K562 (cell line): ENCODE results near the gene ADPRM. TPM values are rescaled to one million over a fixed set of nuclear protein-coding genes. Genes with fewer than 3 reads are reported as not detected.

Experiments used
- ATAC-seq: fragments of 200-7000 bp; cut with Tn5 transposase; 3 replicates; pipeline ENCODE4 v1.9.1; 2020; ENCODE audit warnings: moderate library complexity
- BruUV-seq: library from RNA; stranded (reverse); fragments of 400-500 nt; replicated peaks from 2 replicates; lab custom pipeline; 2021; lab: Mats Ljungman, UMichigan
- CTCF ChIA-PET: fragments of 300-600 bp; formaldehyde crosslinking; extraction: SDS; loops from one replicate; lab custom pipeline; 2021; ENCODE audit warnings: low intra/inter-chr PET ratio; lab: Yijun Ruan, JAX
- POLR2A ChIA-PET: fragments of 300-600, 350-650 bp; sonication (Branson Sonifier 250); formaldehyde crosslinking; extraction: SDS; loops from one replicate; lab custom pipeline; 2021; ENCODE audit warnings: antibody characterized with exemption, inconsistent platforms; lab: Yijun Ruan, JAX
- DNase-seq, 4 experiments: peaks; one replicate each; pipeline versions ENCODE4 v3.0.0 to v3.0.0-alpha.2; 2011 to 2018; ENCODE audit warnings: low spot score in 3 of 4, mixed read lengths in 3 of 4; ENCODE audit errors: extremely low read depth in 1 of 4
- FAIRE-seq: peaks from 2 replicates; lab custom pipeline; 2011; peaks lifted over from hg19 to GRCh38; lab: Jason Lieb, UNC
- H2AFZ ChIP-seq: 2 replicates; pipeline ENCODE4 v1.6.0; 2011; ENCODE audit warnings: low read depth, low read length, control low read depth, inconsistent platforms
- H3K27ac ChIP-seq: fragments of 200-600 bp; 3 replicates; pipeline ENCODE4 v1.8.0; 2011; ENCODE audit warnings: low read depth, mild to moderate bottlenecking, control low read depth, inconsistent platforms, low read length, moderate library complexity, mixed read lengths; ENCODE audit errors: extremely low read depth
- H3K27me3 ChIP-seq, 2 experiments: fragments of 300-600 bp in 1 of 2; 2 replicates in 1 of 2; 3 replicates in 1 of 2; pipeline versions ENCODE4 v1.6.0 to v1.8.0; 2011; ENCODE audit warnings: inconsistent platforms in 2 of 2, low read length in 2 of 2, mild to moderate bottlenecking in 1 of 2, mixed read lengths in 1 of 2, moderate library complexity in 1 of 2; ENCODE audit not compliant: control insufficient read depth in 2 of 2, insufficient read depth in 2 of 2
- H3K36me3 ChIP-seq: fragments of 300-600 bp; 3 replicates; pipeline ENCODE4 v1.8.0; 2011; ENCODE audit warnings: mild to moderate bottlenecking, low read length, inconsistent platforms; ENCODE audit not compliant: control insufficient read depth, insufficient read depth
- H3K4me1 ChIP-seq, 2 experiments: fragments of 200-600 bp in 1 of 2; replicated peaks in 1 of 2; 2 replicates in 1 of 2; 3 replicates in 1 of 2; pipeline versions ENCODE4 v1.5.1 to v1.8.0; 2011; ENCODE audit warnings: inconsistent platforms in 2 of 2, low read length in 2 of 2, mild to moderate bottlenecking in 1 of 2, mixed read lengths in 1 of 2, moderate library complexity in 1 of 2; ENCODE audit not compliant: control insufficient read depth in 2 of 2, insufficient read depth in 2 of 2
- H3K4me2 ChIP-seq: 2 replicates; pipeline ENCODE4 v1.6.1; 2011; ENCODE audit warnings: low read length, control low read depth, inconsistent platforms, mixed read lengths; ENCODE audit not compliant: insufficient read depth
- H3K4me3 ChIP-seq: fragments of 200-600 bp; sonication (generic), shearing (Covaris generic); 2 replicates; pipeline ENCODE4 v1.5.1; 2016; ENCODE audit warnings: control low read depth, inconsistent platforms
- H3K79me2 ChIP-seq: fragments of 200-600 bp; 3 replicates; pipeline ENCODE4 v1.8.0; 2011; ENCODE audit warnings: low read length, inconsistent platforms; ENCODE audit not compliant: control insufficient read depth, insufficient read depth
- H3K9ac ChIP-seq, 2 experiments: 2 replicates each; pipeline versions ENCODE4 v1.6.0 to v1.6.1; 2011; ENCODE audit warnings: low read depth in 2 of 2, low read length in 2 of 2, control low read depth in 1 of 2, inconsistent platforms in 1 of 2, mild to moderate bottlenecking in 1 of 2, mixed read lengths in 1 of 2; ENCODE audit not compliant: insufficient read depth in 1 of 2
- H3K9me1 ChIP-seq: one replicate; pipeline ENCODE4 v1.6.0; 2011; ENCODE audit warnings: inconsistent platforms, mild to moderate bottlenecking, low read length, moderate library complexity; ENCODE audit not compliant: control insufficient read depth, insufficient read depth
- H3K9me3 ChIP-seq: replicated peaks from 2 replicates; pipeline ENCODE4 v1.5.1; 2011; ENCODE audit warnings: low read depth, low read length, inconsistent platforms; ENCODE audit not compliant: control insufficient read depth, insufficient read depth
- H4K20me1 ChIP-seq: replicated peaks from 2 replicates; pipeline ENCODE4 v1.6.1; 2011; ENCODE audit warnings: low read length, inconsistent platforms, mixed read lengths; ENCODE audit not compliant: control insufficient read depth, insufficient read depth
- CHD1 ChIP-seq: fragments of 200-600 bp; sonication (generic); IDR thresholded peaks from one replicate; pipeline ENCODE4 v1.6.1; 2012; ENCODE audit warnings: mild to moderate bottlenecking, moderate library complexity, low read length, inconsistent platforms
- HIVEP1 ChIP-seq: fragments of 250-450 bp; sonication (Bioruptor Pico); IDR thresholded peaks from 2 replicates; pipeline ENCODE4 v1.4.0; 2020; ENCODE audit warnings: mild to moderate bottlenecking
- NFIC ChIP-seq: fragments of 450-650 bp; IDR thresholded peaks from 2 replicates; pipeline ENCODE4 v1.6.1; 2017; ENCODE audit warnings: mild to moderate bottlenecking, inconsistent platforms
- PTTG1 ChIP-seq: fragments of 450-650 bp; IDR thresholded peaks from 2 replicates; pipeline ENCODE4 v1.6.1; 2016; ENCODE audit warnings: low read depth, mild to moderate bottlenecking, missing genetic modification characterization, missing compliant biosample characterization
- RBBP5 ChIP-seq: fragments of 200-600 bp; sonication (generic); IDR thresholded peaks from 2 replicates; pipeline ENCODE4 v1.6.1; 2012; ENCODE audit warnings: borderline replicate concordance, mild to moderate bottlenecking, low read length, control low read depth, inconsistent platforms; ENCODE audit not compliant: insufficient read depth, poor library complexity, severe bottlenecking
- RBM15 ChIP-seq: fragments of 200-400 bp; formaldehyde crosslinking; IDR thresholded peaks from 2 replicates; pipeline ENCODE4 v1.6.1; 2018; ENCODE audit warnings: mild to moderate bottlenecking, low read length, moderate library complexity; ENCODE audit not compliant: insufficient read depth
- RBM22 ChIP-seq: fragments of 200-400 bp; formaldehyde crosslinking; IDR thresholded peaks from 2 replicates; pipeline ENCODE4 v1.6.1; 2018; ENCODE audit warnings: low read length, low read depth; ENCODE audit not compliant: poor library complexity, severe bottlenecking
- SMAD3 ChIP-seq: fragments of 450-650 bp; formaldehyde crosslinking; conservative IDR thresholded peaks from 2 replicates; pipeline ENCODE4 v1.4.0; 2020; ENCODE audit warnings: mild to moderate bottlenecking
- TCF7L2 ChIP-seq: fragments of 150-350 bp; IDR thresholded peaks from 2 replicates; pipeline ENCODE4 v1.6.1; 2016; ENCODE audit warnings: low read depth, mild to moderate bottlenecking, low read length, moderate library complexity
- TEAD2 ChIP-seq: fragments of 450-650 bp; IDR thresholded peaks from 2 replicates; pipeline ENCODE4 v1.6.1; 2016; ENCODE audit warnings: missing genetic modification characterization, control low read depth, missing compliant biosample characterization
- THRAP3 ChIP-seq: fragments of 450-650 bp; IDR thresholded peaks from 2 replicates; pipeline ENCODE4 v1.6.1; 2016; ENCODE audit warnings: mild to moderate bottlenecking, inconsistent platforms, borderline replicate concordance
- WGBS: fragments of 100-300 bp; shearing (Covaris generic); methylation state at CpG from one replicate; pipeline ENCODE4 v1.1.6; 2016; ENCODE audit warnings: low coverage, mixed read lengths; ENCODE audit not compliant: insufficient coverage; ENCODE audit errors: missing lambda C conversion rate; 5-methylcytosine and 5-hydroxymethylcytosine counted together
- in situ Hi-C: fragments of 300-500 bp; cut with MboI; formaldehyde crosslinking; loops from 4 replicates; pipeline ENCODE4 v1.15.0; 2018; ENCODE audit warnings: inconsistent platforms, mixed read lengths
- intact Hi-C: fragments of 100-400 bp; cut with micrococcal nuclease; formaldehyde crosslinking; loops from 2 replicates; pipeline ENCODE4 v1.14.2; 2022
- polyA plus RNA-seq, 8 experiments: library from polyadenylated mRNA; depleted of rRNA in 4 of 8; stranded (reverse) in 5 of 8; unstranded in 3 of 8; fragments of >200 nt; fragmentation: Nextera tagmentation in 2 of 8; fragmentation: Illumina TruSeq in 1 of 8; extraction: Ambion mirVana in 2 of 8; extraction: Trizol in 1 of 8; gene quantifications; 2 replicates each; pipeline versions ENCODE4 v1.2.1 to v1.2.3, GENCODE V29; 2011 to 2014; ENCODE audit warnings: inconsistent platforms in 1 of 8, missing spikeins in 1 of 8
- total RNA-seq, 7 experiments: library from RNA; depleted of rRNA in 6 of 7; stranded (reverse); fragments of >200 nt in 6 of 7; fragmentation: Illumina TruSeq in 2 of 7; extraction: Trizol in 2 of 7; gene quantifications; 2 replicates each; pipeline versions ENCODE4 v1.2.1 to v1.2.3, GENCODE V29; 2011 to 2021; ENCODE audit warnings: low replicate concordance in 1 of 7
- TF ChIP-seq, protein P1 (sequence below): fragments of 450-650 bp; IDR thresholded peaks from 2 replicates; pipeline ENCODE4 v1.6.1; 2016; ENCODE audit warnings: low read depth, mild to moderate bottlenecking, moderate library complexity
- TF ChIP-seq, protein P2 (sequence below): fragments of 450-650 bp; IDR thresholded peaks from 2 replicates; pipeline ENCODE4 v1.6.1; 2017; ENCODE audit warnings: antibody characterized with exemption
- TF ChIP-seq, protein P3 (sequence below): fragments of 250-450 bp; sonication (Bioruptor Pico); IDR thresholded peaks from 2 replicates; pipeline ENCODE4 v1.8.0; 2022; ENCODE audit warnings: inconsistent platforms, mild to moderate bottlenecking, moderate library complexity, borderline replicate concordance

ADPRM gene
- total and polyA plus RNA-seq, 9 of the 15 experiments (the other 6 are each of a cell fraction or from before 2014, with no cell fraction given), result 4.7 to 17.6 (median 6.2) TPM

DNA sequence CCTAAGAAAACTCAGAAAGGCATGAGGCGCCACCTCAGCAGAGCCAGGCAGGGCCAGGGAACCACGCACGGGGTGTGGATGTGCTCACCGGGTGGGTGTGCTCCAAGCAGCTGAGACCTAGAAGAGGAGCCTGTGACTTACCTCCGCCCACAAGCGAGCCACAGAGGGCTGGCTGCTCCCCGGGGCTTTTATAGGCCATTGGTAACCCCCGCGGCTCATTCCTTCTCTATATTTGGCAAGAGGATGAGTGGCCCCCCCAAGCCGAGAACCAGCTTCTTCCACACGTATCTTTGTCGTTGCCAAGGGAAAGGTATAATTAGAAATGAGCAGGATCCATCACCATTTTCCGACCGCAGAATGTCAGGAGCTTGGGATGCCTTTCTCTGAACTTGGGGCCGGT is 40.2 kb upstream of the ADPRM start, which contains the start of gene MYH3:
MYH3 (minus strand) TSS at position 162 of the 400 bp plus-strand sequence. CDS start 2,245 bp downstream, outside the sequence.
- no peak within 1 kb of the TSS for H2AFZ ChIP-seq
- no peak for TF ChIP-seq TEAD2 (tag)
- no peak for TF ChIP-seq NFIC
- TF ChIP-seq RBBP5, result no peak
- no peak for TF ChIP-seq PTTG1 (tag)
- TF ChIP-seq, protein P1, sequence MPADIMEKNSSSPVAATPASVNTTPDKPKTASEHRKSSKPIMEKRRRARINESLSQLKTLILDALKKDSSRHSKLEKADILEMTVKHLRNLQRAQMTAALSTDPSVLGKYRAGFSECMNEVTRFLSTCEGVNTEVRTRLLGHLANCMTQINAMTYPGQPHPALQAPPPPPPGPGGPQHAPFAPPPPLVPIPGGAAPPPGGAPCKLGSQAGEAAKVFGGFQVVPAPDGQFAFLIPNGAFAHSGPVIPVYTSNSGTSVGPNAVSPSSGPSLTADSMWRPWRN, result no peak
- no peak for TF ChIP-seq THRAP3
- TF ChIP-seq SMAD3 (CRISPR knock-in tag), result no peak
- no peak for TF ChIP-seq RBM22
- no peak for TF ChIP-seq TCF7L2
- TF ChIP-seq RBM15, result no peak
- TF ChIP-seq, protein P2, sequence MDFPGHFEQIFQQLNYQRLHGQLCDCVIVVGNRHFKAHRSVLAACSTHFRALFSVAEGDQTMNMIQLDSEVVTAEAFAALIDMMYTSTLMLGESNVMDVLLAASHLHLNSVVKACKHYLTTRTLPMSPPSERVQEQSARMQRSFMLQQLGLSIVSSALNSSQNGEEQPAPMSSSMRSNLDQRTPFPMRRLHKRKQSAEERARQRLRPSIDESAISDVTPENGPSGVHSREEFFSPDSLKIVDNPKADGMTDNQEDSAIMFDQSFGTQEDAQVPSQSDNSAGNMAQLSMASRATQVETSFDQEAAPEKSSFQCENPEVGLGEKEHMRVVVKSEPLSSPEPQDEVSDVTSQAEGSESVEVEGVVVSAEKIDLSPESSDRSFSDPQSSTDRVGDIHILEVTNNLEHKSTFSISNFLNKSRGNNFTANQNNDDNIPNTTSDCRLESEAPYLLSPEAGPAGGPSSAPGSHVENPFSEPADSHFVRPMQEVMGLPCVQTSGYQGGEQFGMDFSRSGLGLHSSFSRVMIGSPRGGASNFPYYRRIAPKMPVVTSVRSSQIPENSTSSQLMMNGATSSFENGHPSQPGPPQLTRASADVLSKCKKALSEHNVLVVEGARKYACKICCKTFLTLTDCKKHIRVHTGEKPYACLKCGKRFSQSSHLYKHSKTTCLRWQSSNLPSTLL, result no peak
- TF ChIP-seq, protein P3, sequence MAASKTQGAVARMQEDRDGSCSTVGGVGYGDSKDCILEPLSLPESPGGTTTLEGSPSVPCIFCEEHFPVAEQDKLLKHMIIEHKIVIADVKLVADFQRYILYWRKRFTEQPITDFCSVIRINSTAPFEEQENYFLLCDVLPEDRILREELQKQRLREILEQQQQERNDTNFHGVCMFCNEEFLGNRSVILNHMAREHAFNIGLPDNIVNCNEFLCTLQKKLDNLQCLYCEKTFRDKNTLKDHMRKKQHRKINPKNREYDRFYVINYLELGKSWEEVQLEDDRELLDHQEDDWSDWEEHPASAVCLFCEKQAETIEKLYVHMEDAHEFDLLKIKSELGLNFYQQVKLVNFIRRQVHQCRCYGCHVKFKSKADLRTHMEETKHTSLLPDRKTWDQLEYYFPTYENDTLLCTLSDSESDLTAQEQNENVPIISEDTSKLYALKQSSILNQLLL (CRISPR knock-in tag), result no peak
- no peak for TF ChIP-seq CHD1
- no peak for TF ChIP-seq HIVEP1 (CRISPR knock-in tag)
- H4K20me1 ChIP-seq, result no peaks in the 10 kb centered on the region
- intact Hi-C loops (no loop called here), in situ Hi-C loops (no loop called here)
- FAIRE-seq (no peak), DNase-seq (no peak), ATAC-seq (no peak)
- no peak within 1 kb of the TSS for H3K4me2 ChIP-seq
- no peak within 1 kb of the TSS for H3K4me3 ChIP-seq
- no peaks in the 10 kb centered on the region for H3K4me1 ChIP-seq
- H3K27ac ChIP-seq, result no peak within 1 kb of the TSS
- POLR2A ChIA-PET, result no interaction called here
- CTCF ChIA-PET, result no interaction called here
- no peaks in the 10 kb centered on the region for H3K36me3 ChIP-seq
- H3K9me3 ChIP-seq, result no peaks in the 10 kb centered on the region
- no TSS peak for BruUV-seq
- no peaks in the 10 kb centered on the region for H3K79me2 ChIP-seq
- H3K27me3 ChIP-seq, result peaks cover 0 to 19% of the 10 kb centered on the region in 2 experiments; a peak in 2 of 5 replicates
- H3K9ac ChIP-seq, result no peak within 1 kb of the TSS
- 26% methylated on average over 13 of the region's 15 CpGs for WGBS
- no peaks in the 10 kb centered on the region for H3K9me1 ChIP-seq
